HG03064 (cell line): ENCODE data around the gene TRIM68.
A peak's percentile ranks its signal among the peaks of the same experiment; 100 is the strongest.

Experiments
- ATAC-seq: cut with Tn5 transposase; IDR thresholded peaks from one replicate; pipeline ENCODE4 v1.9.1; 2021; ENCODE audit warnings: low read depth; ENCODE audit not compliant: unreplicated experiment

TRIM68 gene

GRCh38 chr11:4607781-4608666, at the start of gene TRIM68:
TSS of gene TRIM68 (minus strand) at chr11:4608231. CDS start at chr11:4605504, 2,727 bp downstream.
- peak; percentile 100 for ATAC-seq

GRCh38 chr11:4654635-4655369, 46.8 kb upstream of the TRIM68 start:
- no peak for ATAC-seq

GRCh38 chr11:4647766-4648165, 39.7 kb upstream of the TRIM68 start:
- ATAC-seq, result no peak

GRCh38 chr11:4645974-4646373, 37.9 kb upstream of the TRIM68 start:
- ATAC-seq, result no peak

GRCh38 chr11:4644233-4644632, 36.2 kb upstream of the TRIM68 start:
- ATAC-seq, result no peak

GRCh38 chr11:4643682-4644081, 35.7 kb upstream of the TRIM68 start, which contains the start of gene OR51E1:
TSS of gene OR51E1 (plus strand) at chr11:4643982. CDS start at chr11:4652527, 8,545 bp downstream.
- no peak for ATAC-seq

- ATAC-seq, result no peak
These were observed 35.0 kb upstream of the TRIM68 start for GRCh38 chr11:4643076-4643475.

GRCh38 chr11:4642043-4642442, 34.0 kb upstream of the TRIM68 start:
- no peak for ATAC-seq

GRCh38 chr11:4641501-4641900, 33.5 kb upstream of the TRIM68 start:
- ATAC-seq, result no peak

GRCh38 chr11:4639931-4640330, 31.9 kb upstream of the TRIM68 start:
- ATAC-seq, result no peak

- no peak for ATAC-seq
These were observed 29.6 kb upstream of the TRIM68 start for GRCh38 chr11:4637662-4638047.

- peak; percentile 95 for ATAC-seq
These were observed 29.1 kb upstream of the TRIM68 start, which contains the start of gene OR51D1 for GRCh38 chr11:4636962-4637661. TSS of gene OR51D1 (plus strand) at chr11:4637477. CDS start at chr11:4639791, 2,314 bp downstream.

- no peak for ATAC-seq
These were observed 28.1 kb upstream of the TRIM68 start for GRCh38 chr11:4636136-4636535.

- ATAC-seq, result no peak
These were observed 18.4 kb upstream of the TRIM68 start for GRCh38 chr11:4626207-4627099.

- ATAC-seq, result no peak
These were observed 11.5 kb upstream of the TRIM68 start for GRCh38 chr11:4619514-4619913.

- ATAC-seq, result no peak
These were observed 7.9 kb upstream of the TRIM68 start for GRCh38 chr11:4615856-4616444.

- no peak for ATAC-seq
These were observed 4.0 kb upstream of the TRIM68 start for GRCh38 chr11:4611986-4612385.

GRCh38 chr11:4610258-4610935, 2.4 kb upstream of the TRIM68 start:
- no peak for ATAC-seq

- no peak for ATAC-seq
These were observed 935 bp downstream of the TRIM68 start for GRCh38 chr11:4607096-4607495.
